Suprapubic skin (tissue), 4 donors: ENCODE data around the gene IRF2BPL.

Experiments
- CTCF ChIP-seq, 2 donors: fragments of 200-600 bp in 1 of 2; fragments of 450-650 bp in 1 of 2; sonication (generic) in 1 of 2; IDR thresholded peaks; one replicate each; pipeline ENCODE4 v1.5.1; 2016 to 2019; ENCODE audit warnings: antibody characterized with exemption in 2 of 2, mild to moderate bottlenecking in 1 of 2, moderate library complexity in 1 of 2
- EP300 ChIP-seq: sonication (generic); formaldehyde crosslinking; IDR thresholded peaks from one replicate; pipeline ENCODE4 v1.6.1; 2017; ENCODE audit warnings: antibody characterized with exemption
- POLR2A ChIP-seq, 2 donors: fragments of 450-650 bp; IDR thresholded peaks; one replicate each; pipeline ENCODE4 v1.6.1; 2017; ENCODE audit warnings: antibody characterized with exemption in 2 of 2, mild to moderate bottlenecking in 2 of 2, moderate library complexity in 2 of 2
- POLR2AphosphoS5 ChIP-seq, 3 donors: sonication (generic); formaldehyde crosslinking; IDR thresholded peaks; one replicate each; pipeline ENCODE4 v1.6.1; 2017; ENCODE audit warnings: antibody characterized with exemption in 3 of 3

GRCh38 chr14:77062261-77062660 lies 33.8 kb upstream of the IRF2BPL start:
- TF ChIP-seq POLR2A (IDR thresholded peaks at IDR 0.05) (no peak), POLR2AphosphoS5 (IDR thresholded peaks at IDR 0.05) (no peak), CTCF (IDR thresholded peaks at IDR 0.05) (no peak), EP300 (no peak)
